Adrenal gland (tissue), 5 donors: ENCODE data around the gene RAPGEF2.

Experiments used
- POLR2A ChIP-seq, 2 donors: fragments of 450-650 bp; IDR thresholded peaks; one replicate each; pipeline ENCODE4 v1.6.1; 2017; ENCODE audit warnings: antibody characterized with exemption in 2 of 2, mild to moderate bottlenecking in 2 of 2, moderate library complexity in 1 of 2
- TF ChIP-seq, protein P1 (sequence below), 6 experiments: fragments of 450-650 bp in 4 of 6; fragments of 200-600 bp in 2 of 6; sonication (generic) in 1 of 6; IDR thresholded peaks; 1 replicate in 5 of 6; 2 replicates in 1 of 6; pipeline versions ENCODE4 v1.5.1 to v1.8.0; 2016 to 2021; ENCODE audit warnings: antibody characterized with exemption in 6 of 6, mild to moderate bottlenecking in 2 of 6, moderate library complexity in 1 of 6
- donor health status: DM: no; HTN: no; CAD: no.

DNA sequence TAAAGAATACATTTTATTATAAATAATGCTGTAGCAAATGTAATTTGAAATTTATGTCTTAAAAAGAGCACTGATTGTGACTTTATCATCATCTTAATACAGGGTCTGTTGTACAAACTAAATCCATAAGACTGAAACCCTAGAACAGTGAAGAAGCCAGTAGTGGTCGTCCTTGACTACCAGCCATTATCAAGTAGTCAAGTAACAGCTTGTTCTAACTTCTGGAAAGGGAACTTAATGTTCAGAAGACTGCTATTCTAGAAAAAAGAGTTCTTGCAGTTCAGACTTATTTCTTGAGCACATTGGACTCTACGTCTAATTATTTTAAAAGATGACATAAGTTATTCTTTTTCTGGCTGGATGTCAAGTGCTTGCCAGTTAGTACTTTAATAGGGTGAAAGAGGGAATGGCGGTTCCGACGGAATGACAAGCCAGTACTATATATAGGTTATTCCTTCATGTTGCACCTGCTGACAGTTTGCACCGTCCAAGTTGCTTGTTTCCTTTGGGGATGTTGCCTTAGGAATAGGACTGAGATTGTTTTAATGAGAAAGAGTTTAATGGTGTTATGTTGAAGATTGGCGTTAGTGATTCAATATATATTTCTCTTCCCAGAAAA is 109.9 kb downstream of the RAPGEF2 start:
- TF ChIP-seq, protein P1, sequence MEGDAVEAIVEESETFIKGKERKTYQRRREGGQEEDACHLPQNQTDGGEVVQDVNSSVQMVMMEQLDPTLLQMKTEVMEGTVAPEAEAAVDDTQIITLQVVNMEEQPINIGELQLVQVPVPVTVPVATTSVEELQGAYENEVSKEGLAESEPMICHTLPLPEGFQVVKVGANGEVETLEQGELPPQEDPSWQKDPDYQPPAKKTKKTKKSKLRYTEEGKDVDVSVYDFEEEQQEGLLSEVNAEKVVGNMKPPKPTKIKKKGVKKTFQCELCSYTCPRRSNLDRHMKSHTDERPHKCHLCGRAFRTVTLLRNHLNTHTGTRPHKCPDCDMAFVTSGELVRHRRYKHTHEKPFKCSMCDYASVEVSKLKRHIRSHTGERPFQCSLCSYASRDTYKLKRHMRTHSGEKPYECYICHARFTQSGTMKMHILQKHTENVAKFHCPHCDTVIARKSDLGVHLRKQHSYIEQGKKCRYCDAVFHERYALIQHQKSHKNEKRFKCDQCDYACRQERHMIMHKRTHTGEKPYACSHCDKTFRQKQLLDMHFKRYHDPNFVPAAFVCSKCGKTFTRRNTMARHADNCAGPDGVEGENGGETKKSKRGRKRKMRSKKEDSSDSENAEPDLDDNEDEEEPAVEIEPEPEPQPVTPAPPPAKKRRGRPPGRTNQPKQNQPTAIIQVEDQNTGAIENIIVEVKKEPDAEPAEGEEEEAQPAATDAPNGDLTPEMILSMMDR (IDR thresholded peaks at IDR 0.05), result no peak
- no peak for TF ChIP-seq POLR2A (IDR thresholded peaks at IDR 0.05)
